H1 (cell line): ENCODE measurements around the gene KRT8. TPM values are rescaled to one million over a fixed set of nuclear protein-coding genes. Genes with fewer than 3 reads are reported as not detected.
"Not testable (repeated sequence)": the region's sequence is repeated elsewhere in the genome, so short reads cannot be mapped to it uniquely, and the experiment has no call there.

Experiments used
- CTCF ChIA-PET: fragments of 300-600 bp; sonication (Branson Sonifier 250); formaldehyde crosslinking; loops from one replicate; lab custom pipeline; 2021; ENCODE audit not compliant: partially characterized antibody; lab: Charles Lee
- POLR2A ChIA-PET: fragments of 300-600 bp; sonication (Branson Sonifier 250); formaldehyde crosslinking; loops from one replicate; lab custom pipeline; 2021; ENCODE audit warnings: inconsistent platforms; ENCODE audit not compliant: partially characterized antibody; lab: Charles Lee
- DNase-seq, 2 experiments: peaks; one replicate each; pipeline versions ENCODE4 v3.0.0 to v3.0.0-alpha.2; 2010 to 2022; ENCODE audit warnings: low spot score in 2 of 2, low read depth in 1 of 2, mixed read lengths in 1 of 2
- FAIRE-seq: peaks from 2 replicates; lab custom pipeline; 2011; peaks lifted over from hg19 to GRCh38; lab: Jason Lieb, UNC
- H2AFZ ChIP-seq: 2 replicates; pipeline ENCODE4 v1.8.1; 2012; ENCODE audit warnings: low read length, inconsistent platforms
- H2AK5ac ChIP-seq: 2 replicates; pipeline ENCODE4 v1.6.1; 2013; ENCODE audit warnings: low read depth, low read length
- H2BK120ac ChIP-seq: replicated peaks from 2 replicates; pipeline ENCODE3; 2013; ENCODE audit warnings: low read depth, low read length, inconsistent platforms
- H2BK12ac ChIP-seq: 2 replicates; pipeline ENCODE4 v1.6.1; 2013; ENCODE audit warnings: low read depth, low read length
- H2BK15ac ChIP-seq: 2 replicates; pipeline ENCODE4 v1.6.1; 2013; ENCODE audit warnings: low read length
- H2BK20ac ChIP-seq: 2 replicates; pipeline ENCODE4 v1.6.1; 2013; ENCODE audit warnings: low read length
- H2BK5ac ChIP-seq: 2 replicates; pipeline ENCODE4 v1.6.1; 2013; ENCODE audit warnings: low read depth, low read length
- H3K14ac ChIP-seq: 2 replicates; pipeline ENCODE4 v1.6.1; 2013; ENCODE audit warnings: inconsistent platforms; ENCODE audit not compliant: insufficient read length
- H3K18ac ChIP-seq: 2 replicates; pipeline ENCODE4 v1.6.1; 2013; ENCODE audit warnings: low read length; ENCODE audit errors: extremely low read depth
- H3K23ac ChIP-seq: 2 replicates; pipeline ENCODE4 v1.6.1; 2013; ENCODE audit warnings: inconsistent platforms; ENCODE audit not compliant: insufficient read length
- H3K23me2 ChIP-seq: 2 replicates; pipeline ENCODE4 v1.6.1; 2013; ENCODE audit warnings: low read depth, low read length
- H3K27ac ChIP-seq: 2 replicates; pipeline ENCODE4 v1.6.1; 2011; ENCODE audit warnings: low read depth, low read length, inconsistent platforms
- H3K27me3 ChIP-seq, 4 experiments: replicated peaks in 1 of 4; 1 replicate in 1 of 4; 2 replicates in 3 of 4; pipeline versions ENCODE4 v1.6.1 to v1.8.1; 2011 to 2013; ENCODE audit warnings: low read length in 3 of 4, mild to moderate bottlenecking in 3 of 4, inconsistent platforms in 2 of 4, mixed read lengths in 2 of 4, moderate library complexity in 1 of 4; ENCODE audit not compliant: control insufficient read depth in 3 of 4, insufficient read depth in 3 of 4; ENCODE audit errors: extremely low read depth in 1 of 4
- H3K36me3 ChIP-seq, 4 experiments: 2 replicates each; pipeline versions ENCODE4 v1.6.1 to v1.8.1; 2011 to 2013; ENCODE audit warnings: mild to moderate bottlenecking in 4 of 4, low read length in 3 of 4, moderate library complexity in 2 of 4, control low read depth in 1 of 4, inconsistent platforms in 1 of 4; ENCODE audit not compliant: insufficient read depth in 4 of 4, control insufficient read depth in 2 of 4
- H3K4ac ChIP-seq: replicated peaks from 2 replicates; pipeline ENCODE3; 2013; ENCODE audit warnings: low read length, low read depth, mixed read lengths, inconsistent platforms; ENCODE audit not compliant: insufficient read length
- H3K4me1 ChIP-seq, 4 experiments: replicated peaks in 1 of 4; 1 replicate in 1 of 4; 2 replicates in 3 of 4; pipeline versions ENCODE4 v1.6.1 to v1.8.1; 2011 to 2013; ENCODE audit warnings: low read length in 3 of 4, inconsistent platforms in 2 of 4, mixed read lengths in 1 of 4; ENCODE audit not compliant: insufficient read depth in 4 of 4, control insufficient read depth in 3 of 4
- H3K4me2 ChIP-seq, 2 experiments: 2 replicates each; pipeline versions ENCODE4 v1.6.1 to v1.8.1; 2011 to 2013; ENCODE audit warnings: low read depth in 2 of 2, low read length in 2 of 2, control low read depth in 1 of 2, inconsistent platforms in 1 of 2, mild to moderate bottlenecking in 1 of 2; ENCODE audit not compliant: insufficient read depth in 1 of 2
- H3K4me3 ChIP-seq, 4 experiments: fragments of 200-600, 300-600 bp in 1 of 4; sonication (generic), shearing (Covaris generic), sonication (Bioruptor Twin) in 1 of 4; 2 replicates each; pipeline versions ENCODE4 v1.5.1 to v1.8.1; 2011 to 2016; ENCODE audit warnings: low read length in 4 of 4, low read depth in 3 of 4, control low read depth in 2 of 4, inconsistent platforms in 2 of 4, mild to moderate bottlenecking in 2 of 4, mixed read lengths in 1 of 4, moderate library complexity in 1 of 4; ENCODE audit not compliant: insufficient read depth in 2 of 4; ENCODE audit errors: extremely low read depth in 1 of 4
- H3K56ac ChIP-seq: replicated peaks from 2 replicates; pipeline ENCODE3; 2013; ENCODE audit warnings: low read depth, mild to moderate bottlenecking, mixed read lengths, low read length, inconsistent platforms; ENCODE audit not compliant: insufficient read length
- H3K79me1 ChIP-seq: 2 replicates; pipeline ENCODE4 v1.6.1; 2013; ENCODE audit warnings: low read depth, low read length, control low read depth
- H3K79me2 ChIP-seq, 2 experiments: 2 replicates each; pipeline versions ENCODE4 v1.6.1 to v1.8.1; 2012 to 2013; ENCODE audit warnings: low read length in 2 of 2, mild to moderate bottlenecking in 2 of 2, inconsistent platforms in 1 of 2; ENCODE audit not compliant: insufficient read depth in 2 of 2, control insufficient read depth in 1 of 2
- H3K9ac ChIP-seq, 4 experiments: replicated peaks in 1 of 4; 1 replicate in 1 of 4; 2 replicates in 3 of 4; pipeline versions ENCODE4 v1.6.1 to v1.8.1; 2011 to 2013; ENCODE audit warnings: low read depth in 3 of 4, low read length in 3 of 4, control low read depth in 2 of 4, mild to moderate bottlenecking in 2 of 4, moderate library complexity in 2 of 4, inconsistent platforms in 1 of 4; ENCODE audit errors: extremely low read depth in 1 of 4
- H3K9me3 ChIP-seq, 2 experiments: 2 replicates each; pipeline versions ENCODE4 v1.6.1 to v1.8.1; 2012 to 2013; ENCODE audit warnings: mild to moderate bottlenecking in 2 of 2, moderate library complexity in 2 of 2, control low read depth in 1 of 2, inconsistent platforms in 1 of 2, low read depth in 1 of 2, low read length in 1 of 2, mixed read lengths in 1 of 2; ENCODE audit not compliant: insufficient read depth in 2 of 2
- H4K20me1 ChIP-seq, 2 experiments: replicated peaks in 1 of 2; 2 replicates each; pipeline versions ENCODE3 to v1.8.1; 2011 to 2013; ENCODE audit warnings: inconsistent platforms in 2 of 2, low read length in 2 of 2, mild to moderate bottlenecking in 1 of 2; ENCODE audit not compliant: insufficient read depth in 2 of 2, control insufficient read depth in 1 of 2
- H4K5ac ChIP-seq: 2 replicates; pipeline ENCODE4 v1.6.1; 2013; ENCODE audit warnings: low read length, low read depth, mixed read lengths, inconsistent platforms; ENCODE audit not compliant: insufficient read length
- H4K8ac ChIP-seq: 2 replicates; pipeline ENCODE4 v1.8.0; 2013; ENCODE audit warnings: mild to moderate bottlenecking, moderate library complexity, low read length, inconsistent platforms; ENCODE audit not compliant: insufficient read depth; ENCODE audit errors: extremely low read depth
- H4K91ac ChIP-seq: replicated peaks from 2 replicates; pipeline ENCODE3; 2013; ENCODE audit warnings: low read length, mixed read lengths, inconsistent platforms; ENCODE audit not compliant: insufficient read length
- WGBS, 2 experiments: shearing (Covaris generic) in 1 of 2; methylation state at CpG; one replicate each; pipeline versions ENCODE4 v1.1.6 to v1.1.7; 2013 to 2015; ENCODE audit warnings: low lambda C conversion rate in 2 of 2, mixed read lengths in 2 of 2, inconsistent platforms in 1 of 2, low coverage in 1 of 2, missing lambda C conversion rate in 1 of 2; ENCODE audit not compliant: insufficient replicate concordance in 2 of 2, insufficient coverage in 1 of 2, insufficient read length in 1 of 2; ENCODE audit errors: extremely low coverage in 1 of 2, missing lambda C conversion rate in 1 of 2; 5-methylcytosine and 5-hydroxymethylcytosine counted together
- polyA plus RNA-seq, 7 experiments: library from polyadenylated mRNA; depleted of rRNA in 3 of 7; stranded (reverse) in 5 of 7; unstranded in 2 of 7; fragments of >200 nt in 5 of 7; fragments of 200-250 nt in 2 of 7; gene quantifications; 1 replicate in 5 of 7; 2 replicates in 1 of 7; 4 replicates in 1 of 7; pipeline versions ENCODE4 v1.2.1 to v1.2.3, GENCODE V29; 2011 to 2013; ENCODE audit warnings: missing spikeins in 2 of 7, mixed read lengths in 2 of 7
- total RNA-seq: library from RNA; stranded (reverse); fragmentation: NEBNext Ultra II Directional; extraction: Animal tissue kit (Norgen Biotek cat#: 25700); gene quantifications from 2 replicates; pipeline ENCODE4 v1.2.1, GENCODE V29; 2021

KRT8 gene
- total and polyA plus RNA-seq, 2 of the 8 experiments (the other 6 are each of a cell fraction or from before 2014, with no cell fraction given): 280 to 290 TPM

DNA sequence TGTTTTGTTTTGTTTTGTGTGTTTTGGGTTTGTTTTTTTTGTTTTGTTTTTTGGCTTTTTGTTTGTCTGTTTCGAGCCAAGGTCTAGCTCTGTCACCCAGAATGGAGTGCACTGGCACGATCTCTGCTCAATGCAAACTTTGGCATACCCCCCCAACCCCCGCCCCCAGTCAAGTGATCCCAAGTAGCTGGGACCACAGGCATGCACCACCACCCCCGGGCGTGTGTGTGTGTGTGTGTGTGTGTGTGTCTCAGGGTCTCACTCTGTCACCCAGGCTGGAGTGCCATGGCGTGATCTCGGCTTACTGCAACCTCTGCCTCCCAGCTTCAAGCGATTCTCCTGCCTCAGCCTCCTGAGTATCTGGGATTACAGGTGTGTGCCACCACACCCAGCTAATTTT lies 24.4 kb downstream of the KRT8 start:
- H3K4me1 ChIP-seq, H3K56ac ChIP-seq, H3K14ac ChIP-seq, FAIRE-seq, H3K9me3 ChIP-seq, H3K9ac ChIP-seq, H3K36me3 ChIP-seq, H2AK5ac ChIP-seq, DNase-seq, H3K79me1 ChIP-seq, H3K27ac ChIP-seq, H3K27me3 ChIP-seq, H3K4me3 ChIP-seq, H3K18ac ChIP-seq, H3K79me2 ChIP-seq, H2BK120ac ChIP-seq, H3K23ac ChIP-seq, H4K20me1 ChIP-seq, H4K91ac ChIP-seq, H2BK5ac ChIP-seq, H4K8ac ChIP-seq, H4K5ac ChIP-seq, H2AFZ ChIP-seq, H3K4me2 ChIP-seq, H2BK12ac ChIP-seq, H2BK20ac ChIP-seq, H2BK15ac ChIP-seq, H3K23me2 ChIP-seq, H3K4ac ChIP-seq: not testable (repeated sequence)
- ChIA-PET POLR2A (interaction anchor here (0.7 to 3.0 kb wide), 3 partner anchors 45 to 120 kb away, joined by 3 to 9 read pairs (median 3); no protein-coding TSS in a partner anchor), CTCF (interaction anchor here (0.6 to 36.8 kb wide), 62 partner anchors 8 to 755 kb away, joined by 3 to 1250 read pairs (median 6); partner anchors contain the start of genes KRT3, KRT4, KRT74 and KRT76)
- 82% methylated on average over 8 of the region's 8 CpGs; no CpG with 5 or more reads in 1 of the 2 experiments for WGBS, 2 experiments
